GM21619 (cell line): ENCODE data around the gene DEPDC4.
"Not testable (repeated sequence)": the region's sequence is repeated elsewhere in the genome, so short reads cannot be mapped to it uniquely, and the experiment has no call there.

ENCODE experiments used
- ATAC-seq: cut with Tn5 transposase; IDR thresholded peaks from one replicate; pipeline ENCODE4 v1.9.1; 2021; ENCODE audit not compliant: unreplicated experiment

DEPDC4 gene

GRCh38 chr12:100266835-100267602, at the start of gene DEPDC4, which contains the start of gene SCYL2:
DEPDC4 (minus strand) TSS chr12:100267079; CDS start chr12:100267076, 3 bp downstream.
SCYL2 (plus strand) TSS chr12:100267177; CDS start chr12:100282971, 15,794 bp downstream.
- ATAC-seq = peak; percentile 87

GRCh38 chr12:100311317-100311716, 44.4 kb upstream of the DEPDC4 start:
- no peak for ATAC-seq

- not testable (repeated sequence) for ATAC-seq
Measured at GRCh38 chr12:100308138-100308537, 41.3 kb upstream of the DEPDC4 start.

- not testable (repeated sequence) for ATAC-seq
Measured at GRCh38 chr12:100304334-100304733, 37.5 kb upstream of the DEPDC4 start.

- no peak for ATAC-seq
Measured at GRCh38 chr12:100303831-100304230, 37.0 kb upstream of the DEPDC4 start.

- ATAC-seq = no peak
Measured at GRCh38 chr12:100302081-100302480, 35.2 kb upstream of the DEPDC4 start.

- ATAC-seq = no peak
Measured at GRCh38 chr12:100295764-100296555, 29.1 kb upstream of the DEPDC4 start.

- not testable (repeated sequence) for ATAC-seq
Measured at GRCh38 chr12:100294366-100294765, 27.5 kb upstream of the DEPDC4 start.

GRCh38 chr12:100293017-100293416, 26.1 kb upstream of the DEPDC4 start:
- no peak for ATAC-seq

- no peak for ATAC-seq
Measured at GRCh38 chr12:100290016-100290415, 23.1 kb upstream of the DEPDC4 start.

- no peak for ATAC-seq
Measured at GRCh38 chr12:100289038-100289437, 22.2 kb upstream of the DEPDC4 start.

GRCh38 chr12:100284556-100284955, 17.7 kb upstream of the DEPDC4 start:
- ATAC-seq = not testable (repeated sequence)

GRCh38 chr12:100279607-100280244, 12.8 kb upstream of the DEPDC4 start:
- no peak for ATAC-seq

GRCh38 chr12:100279159-100279558, 12.3 kb upstream of the DEPDC4 start:
- no peak for ATAC-seq

GRCh38 chr12:100274291-100274690, 7.4 kb upstream of the DEPDC4 start:
- ATAC-seq = no peak

- ATAC-seq = no peak
Measured at GRCh38 chr12:100273782-100274181, 6.9 kb upstream of the DEPDC4 start.

GRCh38 chr12:100268835-100269564, 2.1 kb upstream of the DEPDC4 start:
- no peak for ATAC-seq

- peak; percentile 15 for ATAC-seq
Measured at GRCh38 chr12:100267603-100268281, 863 bp upstream of the DEPDC4 start.

GRCh38 chr12:100266585-100266834, 369 bp downstream of the DEPDC4 start:
- peak; percentile 85 for ATAC-seq

- ATAC-seq = peak; percentile 12
Measured at GRCh38 chr12:100265732-100266584, 921 bp downstream of the DEPDC4 start.
